ENCODE measurements around the gene VN1R5. TPM values are rescaled to one million over a fixed set of nuclear protein-coding genes. Genes with fewer than 3 reads are reported as not detected.
"Not testable (repeated sequence)": the region's sequence is repeated elsewhere in the genome, so short reads cannot be mapped to it uniquely, and the experiment has no call there.

VN1R5 gene
- not detected for total RNA-seq (ENCODE audit: unreplicated experiment)
- long read RNA-seq, result 0 reads

DNA sequence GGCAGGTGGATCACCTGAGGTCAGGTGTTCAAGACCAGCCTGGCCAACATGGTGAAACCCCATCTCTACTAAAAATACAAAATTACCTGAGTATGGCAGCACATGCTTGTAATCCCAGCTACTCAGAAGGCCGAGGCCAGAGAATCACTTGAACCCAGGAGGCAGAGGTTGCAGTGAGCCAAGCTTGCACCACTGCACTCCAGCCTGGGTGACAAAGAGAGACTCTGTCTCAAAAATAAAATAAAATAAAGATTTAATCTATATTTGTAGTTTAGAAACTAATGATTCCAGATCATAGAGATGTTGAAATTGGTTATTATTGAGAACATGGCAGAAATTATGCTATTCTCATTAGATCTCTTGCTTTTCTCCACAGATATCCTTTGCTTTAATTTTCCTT is at the start of gene VN1R5:
Gene VN1R5, plus strand, starts transcription at position 301 of the 400 bp plus-strand sequence.
- not testable (repeated sequence) for DNase-seq (ENCODE audit: low spot score); H3K4me3 Mint-ChIP-seq (ENCODE audit: unreplicated experiment); H3K27me3 Mint-ChIP-seq (ENCODE audit: unreplicated experiment); H3K27ac Mint-ChIP-seq (ENCODE audit: unreplicated experiment); H3K36me3 Mint-ChIP-seq (ENCODE audit: low read depth, unreplicated experiment); H3K4me1 Mint-ChIP-seq (ENCODE audit: unreplicated experiment); H3K9me3 Mint-ChIP-seq (ENCODE audit: unreplicated experiment)

DNA sequence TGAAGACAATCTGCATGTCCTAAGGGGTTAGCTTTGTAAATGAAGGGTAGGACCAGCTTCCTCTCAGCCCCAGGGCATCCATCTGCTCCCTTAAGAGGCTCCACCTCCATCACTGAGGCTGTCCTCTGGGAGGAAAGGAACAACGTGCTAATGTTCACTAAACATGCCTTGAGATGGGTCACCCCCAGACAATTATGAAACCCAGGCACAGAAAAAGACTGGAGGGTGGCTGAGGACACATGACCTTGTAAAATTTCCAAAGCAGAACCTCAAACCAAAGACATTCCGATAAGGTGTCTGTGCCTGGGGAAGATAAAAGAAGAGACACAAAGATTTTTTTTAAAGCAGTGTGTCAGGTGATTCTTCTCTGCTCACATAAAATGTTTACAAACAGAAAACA is 46.5 kb upstream of the VN1R5 start:
- DNase-seq (ENCODE audit: low spot score), result no peak
- peak overlapping the region; percentile 97 for H3K27ac Mint-ChIP-seq (ENCODE audit: unreplicated experiment)
- H3K4me1 Mint-ChIP-seq (ENCODE audit: unreplicated experiment), result peaks cover 44% of the 10 kb centered on the region
- H3K4me3 Mint-ChIP-seq (ENCODE audit: unreplicated experiment), result peak overlapping the region; percentile 95
- peaks cover 21% of the 10 kb centered on the region for H3K36me3 Mint-ChIP-seq (ENCODE audit: low read depth, unreplicated experiment)
- TF ChIP-seq, protein P1, sequence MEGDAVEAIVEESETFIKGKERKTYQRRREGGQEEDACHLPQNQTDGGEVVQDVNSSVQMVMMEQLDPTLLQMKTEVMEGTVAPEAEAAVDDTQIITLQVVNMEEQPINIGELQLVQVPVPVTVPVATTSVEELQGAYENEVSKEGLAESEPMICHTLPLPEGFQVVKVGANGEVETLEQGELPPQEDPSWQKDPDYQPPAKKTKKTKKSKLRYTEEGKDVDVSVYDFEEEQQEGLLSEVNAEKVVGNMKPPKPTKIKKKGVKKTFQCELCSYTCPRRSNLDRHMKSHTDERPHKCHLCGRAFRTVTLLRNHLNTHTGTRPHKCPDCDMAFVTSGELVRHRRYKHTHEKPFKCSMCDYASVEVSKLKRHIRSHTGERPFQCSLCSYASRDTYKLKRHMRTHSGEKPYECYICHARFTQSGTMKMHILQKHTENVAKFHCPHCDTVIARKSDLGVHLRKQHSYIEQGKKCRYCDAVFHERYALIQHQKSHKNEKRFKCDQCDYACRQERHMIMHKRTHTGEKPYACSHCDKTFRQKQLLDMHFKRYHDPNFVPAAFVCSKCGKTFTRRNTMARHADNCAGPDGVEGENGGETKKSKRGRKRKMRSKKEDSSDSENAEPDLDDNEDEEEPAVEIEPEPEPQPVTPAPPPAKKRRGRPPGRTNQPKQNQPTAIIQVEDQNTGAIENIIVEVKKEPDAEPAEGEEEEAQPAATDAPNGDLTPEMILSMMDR (IDR thresholded peaks at IDR 0.05; ENCODE audit: unreplicated experiment), result no peak
- no peaks in the 10 kb centered on the region for H3K9me3 Mint-ChIP-seq (ENCODE audit: unreplicated experiment)
- no peaks in the 10 kb centered on the region for H3K27me3 Mint-ChIP-seq (ENCODE audit: unreplicated experiment)

DNA sequence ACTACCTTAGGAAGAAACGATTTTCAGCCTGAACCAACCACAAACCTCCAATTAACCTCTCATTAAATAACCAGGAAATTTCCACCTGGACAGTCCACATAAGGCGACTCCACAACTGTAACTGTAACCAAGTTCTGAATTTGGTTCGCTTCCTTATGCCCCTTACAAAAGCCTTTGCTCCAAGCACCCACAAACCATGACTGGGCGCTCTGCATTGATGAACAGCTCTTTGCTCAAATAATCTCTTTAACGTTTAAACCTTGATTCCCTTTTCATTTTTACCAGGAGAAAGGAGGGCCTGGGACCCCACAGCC is 45.9 kb upstream of the VN1R5 start:
- Mint-ChIP-seq H3K27ac (ENCODE audit: unreplicated experiment) (peak overlapping the region; percentile 97), H3K36me3 (ENCODE audit: low read depth, unreplicated experiment) (peaks cover 19% of the 10 kb centered on the region), H3K9me3 (ENCODE audit: unreplicated experiment) (no peaks in the 10 kb centered on the region), H3K4me1 (ENCODE audit: unreplicated experiment) (peaks cover 39% of the 10 kb centered on the region), H3K4me3 (ENCODE audit: unreplicated experiment) (peak overlapping the region; percentile 95), H3K27me3 (ENCODE audit: unreplicated experiment) (no peaks in the 10 kb centered on the region)
- DNase-seq (ENCODE audit: low spot score), result no peak
- TF ChIP-seq, protein P1 (IDR thresholded peaks at IDR 0.05; ENCODE audit: unreplicated experiment), result no peak

DNA sequence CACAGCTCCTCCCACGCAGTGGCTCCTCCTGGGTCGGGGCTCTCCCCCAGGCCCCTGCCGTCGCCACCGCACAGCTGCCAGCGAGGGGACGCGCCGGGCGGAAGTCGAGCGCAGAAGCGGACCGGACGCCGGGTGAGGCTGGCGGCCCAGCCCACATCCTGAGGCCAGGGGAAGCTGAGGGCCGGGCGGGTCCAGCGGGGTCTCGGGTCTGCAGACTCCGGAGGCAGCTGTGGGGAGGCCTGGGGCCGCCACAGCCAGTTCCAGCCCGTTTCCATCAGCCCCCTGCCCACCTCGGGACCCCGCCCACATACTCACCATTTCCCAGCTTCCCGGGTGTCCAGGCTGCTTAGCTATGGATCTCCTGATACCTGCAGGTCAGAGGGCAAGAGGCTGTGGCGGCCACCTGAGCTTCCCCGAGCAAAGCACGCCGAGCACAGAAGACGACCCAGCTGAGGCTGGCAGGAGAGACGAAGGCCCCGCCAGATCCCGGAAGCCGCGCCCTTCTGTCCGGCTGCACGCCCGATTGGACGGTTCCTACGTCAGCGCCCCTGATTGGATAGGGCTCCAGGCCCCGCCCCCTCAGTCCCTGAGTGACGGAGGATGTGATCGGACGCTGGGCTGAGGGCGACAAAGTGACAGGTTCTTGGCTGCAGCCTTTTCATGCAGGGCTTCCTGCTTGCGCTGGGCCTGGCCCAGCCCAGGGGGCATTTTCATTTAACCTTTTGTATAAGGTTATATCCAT is 45.3 kb upstream of the VN1R5 start:
- Mint-ChIP-seq H3K36me3 (ENCODE audit: low read depth, unreplicated experiment) (peaks cover 19% of the 10 kb centered on the region), H3K9me3 (ENCODE audit: unreplicated experiment) (no peaks in the 10 kb centered on the region), H3K27me3 (ENCODE audit: unreplicated experiment) (no peaks in the 10 kb centered on the region), H3K27ac (ENCODE audit: unreplicated experiment) (peak overlapping the region; percentile 97), H3K4me3 (ENCODE audit: unreplicated experiment) (peak overlapping the region; percentile 95), H3K4me1 (ENCODE audit: unreplicated experiment) (peaks cover 38% of the 10 kb centered on the region)
- TF ChIP-seq, protein P1 (IDR thresholded peaks at IDR 0.05; ENCODE audit: unreplicated experiment), result no peak
- DNase-seq (ENCODE audit: low spot score), result peak; percentile 93

DNA sequence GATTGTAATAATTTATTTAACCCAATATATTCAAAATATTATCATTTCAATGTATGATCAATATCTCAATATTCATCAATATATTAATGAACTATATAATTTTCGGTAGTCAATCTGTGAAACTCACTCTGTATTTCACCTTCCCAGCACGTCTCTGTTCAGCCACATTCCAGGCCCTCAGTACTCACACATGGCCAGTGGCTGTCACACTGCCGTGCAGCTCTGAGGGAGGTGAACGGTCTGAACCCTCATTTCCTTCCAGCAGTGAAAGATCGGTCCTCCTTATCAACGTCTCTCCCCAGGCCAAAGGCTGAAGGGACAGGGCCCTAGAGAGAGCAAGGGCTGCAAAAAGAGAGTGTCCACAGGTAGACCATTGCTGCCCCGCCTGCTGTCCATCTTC is 44.5 kb upstream of the VN1R5 start:
- no peak for DNase-seq (ENCODE audit: low spot score)
- H3K36me3 Mint-ChIP-seq (ENCODE audit: low read depth, unreplicated experiment), result peaks cover 12% of the 10 kb centered on the region
- TF ChIP-seq, protein P1 (IDR thresholded peaks at IDR 0.05; ENCODE audit: unreplicated experiment), result no peak
- H3K27ac Mint-ChIP-seq (ENCODE audit: unreplicated experiment), result no peak overlapping the region
- no peaks in the 10 kb centered on the region for H3K27me3 Mint-ChIP-seq (ENCODE audit: unreplicated experiment)
- H3K4me1 Mint-ChIP-seq (ENCODE audit: unreplicated experiment), result peaks cover 30% of the 10 kb centered on the region
- H3K9me3 Mint-ChIP-seq (ENCODE audit: unreplicated experiment), result no peaks in the 10 kb centered on the region
- no peak overlapping the region for H3K4me3 Mint-ChIP-seq (ENCODE audit: unreplicated experiment)
